Neural cell (in vitro differentiated cells): Measurements from ENCODE around the gene AP3D1. TPM values are rescaled to one million over a fixed set of nuclear protein-coding genes. Genes with fewer than 3 reads are reported as not detected.

Experiments
- H2AFZ ChIP-seq: fragments of 200-600, 300-800 bp; sonication (generic), shearing (Covaris generic); 2 replicates; pipeline ENCODE4 v1.6.0; 2014; ENCODE audit warnings: low read depth, mild to moderate bottlenecking, antibody characterized with exemption, low read length, moderate library complexity
- H3F3A ChIP-seq: fragments of 200-600 bp; shearing (Covaris generic); 2 replicates; pipeline ENCODE4 v1.6.1; 2016; ENCODE audit warnings: mild to moderate bottlenecking, moderate library complexity, mixed read lengths, antibody characterized with exemption, low read length; ENCODE audit not compliant: insufficient read depth, poor library complexity, severe bottlenecking
- H3K27ac ChIP-seq: fragments of 200-600, 300-800 bp; sonication (generic), shearing (Covaris generic); 2 replicates; pipeline ENCODE4 v1.5.1; 2014; ENCODE audit warnings: mild to moderate bottlenecking, low read length, moderate library complexity
- H3K27me3 ChIP-seq: fragments of 300-800, 200-600 bp; sonication (generic), shearing (Covaris generic); 2 replicates; pipeline ENCODE4 v1.6.0; 2014; ENCODE audit warnings: mild to moderate bottlenecking, low read depth, low read length, moderate library complexity; ENCODE audit not compliant: insufficient read depth
- H3K36me3 ChIP-seq: fragments of 300-800, 200-600 bp; sonication (generic), shearing (Covaris generic); 2 replicates; pipeline ENCODE4 v1.5.1; 2014; ENCODE audit warnings: mild to moderate bottlenecking, antibody characterized with exemption, low read length, moderate library complexity; ENCODE audit not compliant: insufficient read depth
- H3K4me2 ChIP-seq: fragments of 300-800, 200-600 bp; sonication (generic), shearing (Covaris generic); 2 replicates; pipeline ENCODE4 v1.6.0; 2014; ENCODE audit warnings: mild to moderate bottlenecking, low read length
- H3K4me3 ChIP-seq: fragments of 300-800, 200-600 bp; sonication (generic), shearing (Covaris generic); 2 replicates; pipeline ENCODE4 v1.5.1; 2014; ENCODE audit warnings: mild to moderate bottlenecking, low read length, moderate library complexity
- H3K79me2 ChIP-seq: fragments of 200-600 bp; shearing (Covaris generic); replicated peaks from 2 replicates; pipeline ENCODE4 v1.6.0; 2014; ENCODE audit warnings: mild to moderate bottlenecking, low read length, moderate library complexity; ENCODE audit not compliant: insufficient read depth
- H3K9ac ChIP-seq: fragments of 300-800, 200-600 bp; sonication (generic), shearing (Covaris generic); 2 replicates; pipeline ENCODE4 v1.6.1; 2016; ENCODE audit warnings: mild to moderate bottlenecking, low read length, mixed read lengths
- H3K9me2 ChIP-seq: fragments of 200-600 bp; shearing (Covaris generic); 2 replicates; pipeline ENCODE4 v1.6.1; 2016; ENCODE audit warnings: mild to moderate bottlenecking, low read length, mixed read lengths; ENCODE audit not compliant: insufficient read depth
- H3K9me3 ChIP-seq: fragments of 200-600, 300-800 bp; sonication (generic), shearing (Covaris generic); 2 replicates; pipeline ENCODE4 v1.6.1; 2016; ENCODE audit warnings: mild to moderate bottlenecking, mixed run types, low read length, moderate library complexity, mixed read lengths
- H4K20me1 ChIP-seq: fragments of 200-600 bp; shearing (Covaris generic); 2 replicates; pipeline ENCODE4 v1.6.1; 2016; ENCODE audit warnings: mild to moderate bottlenecking, mixed run types; ENCODE audit not compliant: insufficient read depth
- EP300 ChIP-seq: fragments of 450-650 bp; conservative IDR thresholded peaks from 2 replicates; pipeline ENCODE4 v1.6.1; 2014; ENCODE audit warnings: antibody characterized with exemption, mild to moderate bottlenecking, moderate library complexity; ENCODE audit not compliant: poor library complexity, severe bottlenecking
- EZH2 ChIP-seq: fragments of 200-600, 300-800 bp; shearing (Covaris generic), sonication (generic); IDR thresholded peaks from 2 replicates; pipeline ENCODE4 v1.6.1; 2014; ENCODE audit warnings: antibody characterized with exemption, low read length, borderline replicate concordance, mild to moderate bottlenecking; ENCODE audit not compliant: insufficient read depth, poor library complexity, severe bottlenecking
- MXI1 ChIP-seq: fragments of 450-650 bp; conservative IDR thresholded peaks from 2 replicates; pipeline ENCODE4 v1.6.1; 2014; ENCODE audit warnings: antibody characterized with exemption, mild to moderate bottlenecking; ENCODE audit not compliant: poor library complexity, severe bottlenecking
- POLR2AphosphoS5 ChIP-seq: IDR thresholded peaks from 2 replicates; pipeline ENCODE4 v1.6.1; 2012
- RAD21 ChIP-seq: fragments of 450-650 bp; conservative IDR thresholded peaks from 2 replicates; pipeline ENCODE4 v1.6.1; 2014; ENCODE audit warnings: antibody characterized with exemption, mild to moderate bottlenecking, moderate library complexity
- SMC3 ChIP-seq: fragments of 450-650 bp; conservative IDR thresholded peaks from 2 replicates; pipeline ENCODE4 v1.6.1; 2014; ENCODE audit warnings: antibody characterized with exemption, mild to moderate bottlenecking, moderate library complexity; ENCODE audit not compliant: poor library complexity
- TAF1 ChIP-seq: IDR thresholded peaks from 2 replicates; pipeline ENCODE4 v1.6.1; 2012; ENCODE audit warnings: low read depth
- polyA plus RNA-seq: library from polyadenylated mRNA; depleted of rRNA; stranded (reverse); fragments of >200 nt; gene quantifications from 2 replicates; pipeline ENCODE4 v1.2.3, GENCODE V29; 2014
- TF ChIP-seq, protein P1 (sequence below): fragments of 450-650 bp; IDR thresholded peaks from 2 replicates; pipeline ENCODE4 v1.5.1; 2014; ENCODE audit warnings: antibody characterized with exemption, mild to moderate bottlenecking, moderate library complexity; ENCODE audit not compliant: poor library complexity, severe bottlenecking
- TF ChIP-seq, protein P2 (sequence below): IDR thresholded peaks from 2 replicates; pipeline ENCODE4 v1.6.1; 2012; ENCODE audit warnings: borderline replicate concordance

Gene AP3D1
- polyA plus RNA-seq, 1 donor from 2014 or later, result 60.7 TPM

GRCh38 chr19:2190848-2191455 lies 39.6 kb upstream of the AP3D1 start:
- Histone ChIP-seq H3K27ac (no peak overlapping the region), H3K4me2 (no peak overlapping the region), H3K79me2 (no peaks in the 10 kb centered on the region), H4K20me1 (no peaks in the 10 kb centered on the region), H2AFZ (no peak overlapping the region), H3K4me3 (no peak overlapping the region), H3K9me2 (no peaks in the 10 kb centered on the region), H3F3A (no peaks in the 10 kb centered on the region), H3K9ac (no peak overlapping the region), H3K36me3 (no peaks in the 10 kb centered on the region), H3K9me3 (no peaks in the 10 kb centered on the region), H3K27me3 (no peaks in the 10 kb centered on the region)
- TF ChIP-seq, protein P1, sequence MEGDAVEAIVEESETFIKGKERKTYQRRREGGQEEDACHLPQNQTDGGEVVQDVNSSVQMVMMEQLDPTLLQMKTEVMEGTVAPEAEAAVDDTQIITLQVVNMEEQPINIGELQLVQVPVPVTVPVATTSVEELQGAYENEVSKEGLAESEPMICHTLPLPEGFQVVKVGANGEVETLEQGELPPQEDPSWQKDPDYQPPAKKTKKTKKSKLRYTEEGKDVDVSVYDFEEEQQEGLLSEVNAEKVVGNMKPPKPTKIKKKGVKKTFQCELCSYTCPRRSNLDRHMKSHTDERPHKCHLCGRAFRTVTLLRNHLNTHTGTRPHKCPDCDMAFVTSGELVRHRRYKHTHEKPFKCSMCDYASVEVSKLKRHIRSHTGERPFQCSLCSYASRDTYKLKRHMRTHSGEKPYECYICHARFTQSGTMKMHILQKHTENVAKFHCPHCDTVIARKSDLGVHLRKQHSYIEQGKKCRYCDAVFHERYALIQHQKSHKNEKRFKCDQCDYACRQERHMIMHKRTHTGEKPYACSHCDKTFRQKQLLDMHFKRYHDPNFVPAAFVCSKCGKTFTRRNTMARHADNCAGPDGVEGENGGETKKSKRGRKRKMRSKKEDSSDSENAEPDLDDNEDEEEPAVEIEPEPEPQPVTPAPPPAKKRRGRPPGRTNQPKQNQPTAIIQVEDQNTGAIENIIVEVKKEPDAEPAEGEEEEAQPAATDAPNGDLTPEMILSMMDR, result no peak
- TF ChIP-seq POLR2AphosphoS5 (no peak), MXI1 (no peak), EZH2 (no peak), SMC3 (no peak), RAD21 (no peak), EP300 (no peak), TAF1 (no peak)
- TF ChIP-seq, protein P2, sequence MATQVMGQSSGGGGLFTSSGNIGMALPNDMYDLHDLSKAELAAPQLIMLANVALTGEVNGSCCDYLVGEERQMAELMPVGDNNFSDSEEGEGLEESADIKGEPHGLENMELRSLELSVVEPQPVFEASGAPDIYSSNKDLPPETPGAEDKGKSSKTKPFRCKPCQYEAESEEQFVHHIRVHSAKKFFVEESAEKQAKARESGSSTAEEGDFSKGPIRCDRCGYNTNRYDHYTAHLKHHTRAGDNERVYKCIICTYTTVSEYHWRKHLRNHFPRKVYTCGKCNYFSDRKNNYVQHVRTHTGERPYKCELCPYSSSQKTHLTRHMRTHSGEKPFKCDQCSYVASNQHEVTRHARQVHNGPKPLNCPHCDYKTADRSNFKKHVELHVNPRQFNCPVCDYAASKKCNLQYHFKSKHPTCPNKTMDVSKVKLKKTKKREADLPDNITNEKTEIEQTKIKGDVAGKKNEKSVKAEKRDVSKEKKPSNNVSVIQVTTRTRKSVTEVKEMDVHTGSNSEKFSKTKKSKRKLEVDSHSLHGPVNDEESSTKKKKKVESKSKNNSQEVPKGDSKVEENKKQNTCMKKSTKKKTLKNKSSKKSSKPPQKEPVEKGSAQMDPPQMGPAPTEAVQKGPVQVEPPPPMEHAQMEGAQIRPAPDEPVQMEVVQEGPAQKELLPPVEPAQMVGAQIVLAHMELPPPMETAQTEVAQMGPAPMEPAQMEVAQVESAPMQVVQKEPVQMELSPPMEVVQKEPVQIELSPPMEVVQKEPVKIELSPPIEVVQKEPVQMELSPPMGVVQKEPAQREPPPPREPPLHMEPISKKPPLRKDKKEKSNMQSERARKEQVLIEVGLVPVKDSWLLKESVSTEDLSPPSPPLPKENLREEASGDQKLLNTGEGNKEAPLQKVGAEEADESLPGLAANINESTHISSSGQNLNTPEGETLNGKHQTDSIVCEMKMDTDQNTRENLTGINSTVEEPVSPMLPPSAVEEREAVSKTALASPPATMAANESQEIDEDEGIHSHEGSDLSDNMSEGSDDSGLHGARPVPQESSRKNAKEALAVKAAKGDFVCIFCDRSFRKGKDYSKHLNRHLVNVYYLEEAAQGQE, result no peak

DNA sequence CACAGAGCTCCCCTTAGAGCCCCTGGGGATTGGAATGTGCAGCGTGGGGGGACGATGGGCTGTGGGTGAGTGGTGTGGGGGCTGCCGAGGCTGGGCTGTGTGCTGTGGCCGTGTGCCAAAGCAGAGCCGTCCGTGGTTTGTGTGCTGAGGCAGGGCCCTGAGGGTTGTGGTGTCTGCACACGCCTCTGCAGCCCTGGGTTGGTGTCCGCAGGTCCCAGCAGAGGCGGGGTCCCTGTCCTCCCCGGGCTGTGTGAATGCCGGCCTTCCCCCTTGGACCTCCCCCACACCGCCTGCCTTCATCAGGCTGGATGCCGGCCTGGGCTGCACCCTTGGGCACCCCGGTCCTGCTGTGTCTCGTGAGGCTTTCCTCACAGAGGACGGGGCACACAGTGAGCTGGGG lies 38.5 kb upstream of the AP3D1 start:
- Histone ChIP-seq H3K4me2 (no peak overlapping the region), H3K79me2 (no peaks in the 10 kb centered on the region), H3K36me3 (no peaks in the 10 kb centered on the region), H4K20me1 (no peaks in the 10 kb centered on the region), H3F3A (no peaks in the 10 kb centered on the region), H3K9me3 (no peaks in the 10 kb centered on the region), H3K27me3 (no peaks in the 10 kb centered on the region), H2AFZ (no peak overlapping the region), H3K27ac (no peak overlapping the region), H3K4me3 (no peak overlapping the region), H3K9ac (no peak overlapping the region), H3K9me2 (no peaks in the 10 kb centered on the region)
- TF ChIP-seq, protein P2, result no peak
- TF ChIP-seq EZH2, result no peak
- TF ChIP-seq SMC3, result no peak
- TF ChIP-seq POLR2AphosphoS5, result no peak
- TF ChIP-seq EP300, result no peak
- no peak for TF ChIP-seq RAD21
- TF ChIP-seq MXI1, result no peak
- no peak for TF ChIP-seq TAF1
- TF ChIP-seq, protein P1, result no peak
